HG03565 (cell line): Measurements from ENCODE around the gene ANXA5.

Source experiments
- ATAC-seq: cut with Tn5 transposase; IDR thresholded peaks from one replicate; pipeline ENCODE4 v1.9.1; 2021; ENCODE audit warnings: mild to moderate bottlenecking, moderate library complexity; ENCODE audit not compliant: unreplicated experiment

The ANXA5 gene

DNA sequence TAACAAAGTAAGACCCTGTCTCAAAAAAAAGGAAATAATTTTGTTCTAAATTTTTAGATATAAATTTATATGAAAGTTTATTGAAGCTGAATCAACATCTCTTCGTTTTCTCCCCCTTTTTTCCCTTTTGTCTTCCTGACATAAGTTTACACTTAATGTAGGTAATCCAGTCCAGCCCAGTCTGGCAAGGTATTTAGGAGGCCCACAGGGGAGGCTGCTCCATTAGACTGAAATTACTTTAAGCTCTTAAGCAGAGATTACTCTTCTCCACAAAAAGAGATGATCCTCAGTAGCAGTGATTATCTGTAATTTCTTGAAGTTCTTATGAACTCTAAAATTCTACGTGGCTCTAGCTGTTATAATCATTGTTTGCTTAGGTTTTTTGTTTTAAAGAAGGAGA is 46.0 kb downstream of the ANXA5 start:
- no peak for ATAC-seq

DNA sequence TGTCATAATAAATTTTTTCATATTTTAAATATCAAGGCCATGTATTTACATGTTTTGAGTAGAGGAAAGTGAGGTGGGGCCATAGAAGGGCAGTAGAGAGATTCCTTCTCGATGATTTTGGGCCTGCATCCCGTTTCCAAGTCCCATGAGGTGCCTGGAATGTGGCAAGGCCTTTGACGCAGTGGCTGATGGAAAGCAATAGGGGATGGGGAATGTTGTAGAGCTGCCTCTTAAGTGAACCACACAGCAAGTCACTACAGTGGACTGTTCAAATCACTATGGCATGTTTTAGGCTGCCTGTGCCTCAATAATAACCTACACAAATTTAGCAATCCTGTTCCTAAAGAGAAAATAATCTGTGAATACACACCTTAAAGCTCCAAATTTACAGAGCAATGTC is 48.3 kb downstream of the ANXA5 start:
- ATAC-seq = no peak

DNA sequence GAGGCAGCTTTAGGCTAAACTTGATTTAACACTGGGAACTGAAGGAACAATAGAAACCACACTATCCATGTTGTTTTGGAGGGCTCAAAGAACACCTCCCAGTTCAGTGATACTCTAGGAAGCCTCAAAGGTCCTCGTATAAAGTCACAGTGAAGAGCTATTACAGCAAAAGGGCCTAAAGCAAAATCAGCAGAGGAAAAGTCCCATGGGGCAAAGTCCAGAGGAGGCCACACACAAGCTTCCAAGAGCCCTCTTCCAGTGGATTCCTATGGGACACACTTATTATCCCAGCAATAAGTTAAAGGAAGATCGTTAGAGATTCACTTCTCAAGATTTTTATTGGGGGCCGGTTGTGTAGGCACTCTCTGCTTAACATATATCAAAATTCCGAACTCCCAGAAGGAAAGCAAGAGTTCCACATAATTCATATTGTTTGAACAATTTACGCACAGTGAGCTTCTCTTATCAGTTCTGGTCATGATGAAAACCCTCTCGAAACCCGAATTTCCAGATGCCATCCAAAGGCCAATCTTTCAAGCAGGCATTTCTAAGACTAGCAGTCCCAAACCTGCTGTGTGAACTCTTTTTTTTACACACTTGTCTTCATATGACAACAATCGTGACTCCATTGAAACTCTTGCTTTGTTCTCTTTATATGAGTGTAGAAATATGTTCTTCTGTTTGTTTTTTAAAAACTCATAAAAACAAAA is 53.7 kb downstream of the ANXA5 start:
- ATAC-seq = no peak

DNA sequence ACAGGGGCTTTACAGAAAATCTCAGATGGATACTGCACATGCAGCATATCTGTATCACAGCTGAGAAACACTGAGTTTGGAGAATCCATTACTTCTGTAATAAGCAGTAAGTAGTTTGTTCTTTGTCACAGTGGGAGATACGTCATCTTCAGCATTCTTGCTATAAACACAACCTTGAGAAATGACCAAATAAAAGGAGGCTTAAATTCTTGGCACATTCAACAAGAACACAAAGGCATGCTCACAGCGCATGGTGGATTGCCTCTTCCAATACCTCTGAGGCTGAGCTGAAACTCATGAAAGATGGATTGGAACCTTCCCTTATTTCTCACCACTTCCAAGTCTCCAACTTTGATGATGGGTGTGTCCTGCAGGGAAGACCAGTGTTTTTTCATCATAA is 54.5 kb downstream of the ANXA5 start:
- no peak for ATAC-seq

DNA sequence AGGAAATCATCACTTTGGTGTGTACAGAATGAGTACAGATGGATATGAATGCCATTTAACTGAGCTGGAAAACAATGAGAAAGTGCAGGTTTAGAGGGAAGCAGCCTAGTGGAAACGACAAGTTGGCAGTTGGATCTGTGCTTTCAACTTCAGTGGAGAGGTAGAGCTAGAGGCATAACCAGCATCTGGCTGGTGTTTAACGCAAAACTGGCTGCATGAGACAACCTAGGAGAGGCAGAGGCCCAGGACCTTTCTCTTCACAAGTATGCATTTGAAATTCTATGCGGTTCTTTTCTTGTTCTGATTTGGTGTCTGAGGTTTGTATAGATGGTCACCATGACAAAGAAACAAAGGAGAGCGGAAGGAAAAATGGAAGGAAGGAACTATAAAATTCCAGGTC is 63.1 kb downstream of the ANXA5 start:
- no peak for ATAC-seq

DNA sequence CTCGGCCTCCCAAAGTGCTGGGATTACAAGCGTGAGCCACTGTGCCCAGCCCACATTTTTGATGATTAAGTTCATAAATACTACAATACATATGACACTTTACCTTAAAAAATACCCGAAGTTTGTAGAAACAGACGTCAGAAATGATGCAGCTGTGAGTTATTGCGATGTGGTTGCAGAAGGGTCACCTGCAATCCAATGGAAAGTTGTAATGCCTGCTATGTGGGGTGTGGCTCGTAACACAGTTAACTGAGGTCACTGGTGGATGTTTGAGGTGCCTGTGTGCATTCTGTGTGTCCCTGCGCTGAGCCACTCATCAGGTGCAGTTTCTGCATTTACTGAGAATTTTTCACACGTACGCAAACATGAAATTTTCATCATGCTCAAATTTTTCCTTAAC is 64.1 kb downstream of the ANXA5 start:
- ATAC-seq = no peak
